MM.1S (cell line): ENCODE measurements around the gene PKP4.

ENCODE experiments used
- CTCF ChIP-seq: fragments of 300-600 bp; sonication (generic); IDR thresholded peaks from 2 replicates; pipeline ENCODE4 v1.5.1; 2016; ENCODE audit warnings: antibody characterized with exemption, low read length, mixed read lengths
- EZH2 ChIP-seq: fragments of 300-600 bp; sonication (generic); optimal IDR thresholded peaks from 2 replicates; pipeline ENCODE3; 2017; ENCODE audit warnings: low read depth, mild to moderate bottlenecking, antibody characterized with exemption, low read length, mixed read lengths

DNA sequence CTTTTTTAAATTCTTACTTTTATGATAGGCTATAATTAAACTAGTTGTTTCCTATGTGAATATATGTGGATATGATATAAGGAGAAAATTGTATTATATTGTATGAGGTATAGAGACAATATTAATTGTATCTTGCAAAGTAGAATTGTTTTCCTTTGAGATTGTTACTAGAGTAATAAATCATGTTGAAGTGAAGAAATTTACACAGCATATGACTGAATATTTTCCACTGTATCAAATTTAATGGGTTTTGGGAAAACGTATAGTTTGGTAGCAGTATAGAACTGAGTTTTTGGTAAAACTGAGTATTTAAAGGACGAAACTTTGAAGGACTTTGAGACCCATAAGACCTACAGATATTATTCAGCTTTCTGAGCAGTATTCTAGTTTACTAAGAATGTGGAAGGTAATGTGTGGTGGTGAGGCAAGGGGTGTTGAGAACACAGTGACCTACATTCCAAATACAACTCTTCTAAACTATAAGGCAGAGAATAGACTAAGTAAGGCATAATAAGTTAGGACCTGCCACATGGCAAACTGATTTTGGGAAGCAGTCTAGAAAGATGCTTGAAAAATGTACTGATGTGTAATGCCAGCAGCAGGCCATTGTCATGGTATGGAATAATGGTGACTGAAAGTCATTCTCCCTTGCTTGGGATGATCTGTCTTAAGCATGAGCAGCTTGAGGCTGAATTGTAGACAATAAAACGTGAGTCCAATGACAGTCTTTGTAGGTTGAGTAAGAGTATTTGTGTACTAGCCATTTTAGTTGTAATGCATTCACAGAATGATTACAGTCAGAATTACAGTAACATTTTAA lies 29.6 kb downstream of the PKP4 start:
- TF ChIP-seq CTCF, result no peak
- no peak for TF ChIP-seq EZH2
